ENCODE data around the gene ALOX5.

- TF ChIP-seq CTCF (conservative IDR thresholded peaks at IDR 0.05; ENCODE audit: low read length) (no peak), EZH2phosphoT487 (IDR thresholded peaks at IDR 0.05; ENCODE audit: borderline replicate concordance) (no peak)
These were observed 44.4 kb downstream of the ALOX5 start for GRCh38 chr10:45418417-45418848.
